ENCODE measurements around the gene DCDC2.

DNA sequence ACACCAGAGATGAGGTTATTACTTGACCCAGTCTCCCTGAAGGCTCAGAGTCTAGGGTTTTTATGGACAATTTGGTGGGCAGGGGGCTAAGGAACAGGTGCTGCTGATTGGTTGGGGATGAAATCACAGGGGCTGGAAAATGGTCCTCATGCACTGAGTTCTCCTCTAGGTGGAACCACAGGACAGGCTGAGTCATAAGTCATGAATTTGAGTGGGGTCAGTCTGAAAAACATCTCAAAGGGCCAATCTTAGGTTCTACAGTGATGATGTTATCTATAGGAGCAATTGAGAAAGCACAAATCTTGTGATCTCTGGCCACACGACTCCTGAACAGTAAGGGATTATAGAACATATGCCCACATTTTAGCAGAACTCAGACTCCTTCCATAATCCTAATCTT is 39.0 kb upstream of the DCDC2 start:
- TF ChIP-seq, protein P1, sequence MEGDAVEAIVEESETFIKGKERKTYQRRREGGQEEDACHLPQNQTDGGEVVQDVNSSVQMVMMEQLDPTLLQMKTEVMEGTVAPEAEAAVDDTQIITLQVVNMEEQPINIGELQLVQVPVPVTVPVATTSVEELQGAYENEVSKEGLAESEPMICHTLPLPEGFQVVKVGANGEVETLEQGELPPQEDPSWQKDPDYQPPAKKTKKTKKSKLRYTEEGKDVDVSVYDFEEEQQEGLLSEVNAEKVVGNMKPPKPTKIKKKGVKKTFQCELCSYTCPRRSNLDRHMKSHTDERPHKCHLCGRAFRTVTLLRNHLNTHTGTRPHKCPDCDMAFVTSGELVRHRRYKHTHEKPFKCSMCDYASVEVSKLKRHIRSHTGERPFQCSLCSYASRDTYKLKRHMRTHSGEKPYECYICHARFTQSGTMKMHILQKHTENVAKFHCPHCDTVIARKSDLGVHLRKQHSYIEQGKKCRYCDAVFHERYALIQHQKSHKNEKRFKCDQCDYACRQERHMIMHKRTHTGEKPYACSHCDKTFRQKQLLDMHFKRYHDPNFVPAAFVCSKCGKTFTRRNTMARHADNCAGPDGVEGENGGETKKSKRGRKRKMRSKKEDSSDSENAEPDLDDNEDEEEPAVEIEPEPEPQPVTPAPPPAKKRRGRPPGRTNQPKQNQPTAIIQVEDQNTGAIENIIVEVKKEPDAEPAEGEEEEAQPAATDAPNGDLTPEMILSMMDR (IDR thresholded peaks at IDR 0.05; ENCODE audit: extremely low read depth in 1 of 2, insufficient read depth in 1 of 2, low read depth in 1 of 2, low read length in 2 of 2) = no peak
- TF ChIP-seq POLR2A (IDR thresholded peaks at IDR 0.05; ENCODE audit: low read depth, low read length) (no peak), EZH2 (IDR thresholded peaks at IDR 0.05; ENCODE audit: borderline replicate concordance, low read depth, low read length, severe bottlenecking) (no peak), POLR2AphosphoS5 (IDR thresholded peaks at IDR 0.05; ENCODE audit: insufficient read depth, low read depth, low read length) (no peak), JUN (IDR thresholded peaks at IDR 0.05; ENCODE audit: borderline replicate concordance, insufficient read depth, insufficient read length, low read depth) (no peak)
